HEK293 (cell line): ENCODE measurements around the gene RAMP3.

Source experiments
- CTCF ChIP-seq: fragments of 450-650 bp; formaldehyde crosslinking; IDR thresholded peaks from 2 replicates; pipeline ENCODE4 v1.5.1; 2016; ENCODE audit warnings: missing biosample characterization, missing genetic modification characterization
- HOXA7 ChIP-seq: sonication (generic); formaldehyde crosslinking; IDR thresholded peaks from 2 replicates; pipeline ENCODE4 v1.8.1; 2022; ENCODE audit warnings: missing genetic modification reagents, borderline replicate concordance
- ZNF24 ChIP-seq: fragments of 450-650 bp; formaldehyde crosslinking; IDR thresholded peaks from 2 replicates; pipeline ENCODE4 v1.5.1; 2016; ENCODE audit warnings: missing biosample characterization, missing genetic modification characterization
- TF ChIP-seq, protein P1 (sequence below): fragments of 450-650 bp; formaldehyde crosslinking; IDR thresholded peaks from 2 replicates; pipeline ENCODE4 v1.5.1; 2016; ENCODE audit warnings: missing biosample characterization, missing genetic modification characterization

DNA sequence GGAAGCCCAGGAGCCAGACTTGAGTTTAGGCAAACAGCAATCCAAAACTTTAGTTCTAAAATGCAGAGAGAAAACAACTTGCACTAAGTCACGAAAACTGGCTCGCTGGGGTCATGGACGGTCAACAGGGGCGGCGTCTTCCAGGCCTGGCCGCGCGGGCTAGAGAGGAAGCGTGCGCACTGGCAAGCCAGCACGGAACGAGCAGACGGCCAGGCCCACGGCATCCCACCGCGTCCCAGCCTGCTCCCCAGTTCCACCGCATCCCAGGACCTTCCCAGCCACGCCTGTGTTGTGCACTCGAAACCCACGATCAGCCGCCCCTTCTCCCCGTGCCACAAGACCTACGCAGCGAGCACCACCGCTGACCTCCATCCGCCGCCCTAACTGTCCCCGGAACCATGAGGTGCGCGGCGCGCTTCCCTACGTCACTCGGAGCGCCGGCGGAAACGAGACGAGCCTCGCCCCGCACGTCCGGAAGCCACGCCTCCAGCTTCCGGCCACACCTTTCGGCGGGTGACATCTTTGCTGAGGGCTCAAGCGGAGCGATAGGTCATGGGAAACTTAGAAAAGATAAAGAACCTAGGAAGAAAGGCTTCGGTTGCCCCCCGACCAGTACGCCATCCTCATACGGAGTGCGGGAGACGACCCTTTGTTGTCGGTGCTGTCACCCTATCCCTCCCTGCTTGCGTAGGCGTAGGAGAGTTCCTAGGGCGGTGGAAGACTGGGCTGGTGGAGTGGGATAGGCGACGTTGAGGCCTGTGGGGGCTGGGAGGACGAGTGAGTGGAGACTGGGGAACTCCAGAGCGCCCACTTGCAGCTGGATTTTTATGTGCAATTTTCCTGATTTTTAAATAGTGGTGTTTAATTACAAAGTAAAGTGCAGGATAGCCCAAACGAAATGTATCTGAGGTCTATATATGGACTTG, 46.0 kb upstream of the RAMP3 start, which contains the start of gene TBRG4:
- peak; percentile 30 for TF ChIP-seq CTCF (tag by site-specific recombination)
- TF ChIP-seq, protein P1, sequence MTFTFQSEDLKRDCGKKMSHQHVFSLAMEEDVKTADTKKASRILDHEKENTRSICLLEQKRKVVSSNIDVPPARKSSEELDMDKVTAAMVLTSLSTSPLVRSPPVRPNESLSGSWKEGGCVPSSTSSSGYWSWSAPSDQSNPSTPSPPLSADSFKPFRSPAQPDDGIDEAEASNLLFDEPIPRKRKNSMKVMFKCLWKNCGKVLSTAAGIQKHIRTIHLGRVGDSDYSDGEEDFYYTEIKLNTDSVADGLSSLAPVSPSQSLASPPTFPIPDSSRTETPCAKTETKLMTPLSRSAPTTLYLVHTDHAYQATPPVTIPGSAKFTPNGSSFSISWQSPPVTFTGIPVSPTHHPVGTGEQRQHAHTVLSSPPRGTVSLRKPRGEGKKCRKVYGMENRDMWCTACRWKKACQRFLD (tag by site-specific recombination): no peak
- no peak for TF ChIP-seq HOXA7
- TF ChIP-seq ZNF24 (tag by site-specific recombination): no peak
